ENCODE data around the gene REEP1. TPM values are rescaled to one million over a fixed set of nuclear protein-coding genes. Genes with fewer than 3 reads are reported as not detected.

REEP1 gene
- polyA plus RNA-seq, 1 donor (not counting 4 experiments of a cell fraction or from before 2014, with no cell fraction given) = 0.30 TPM

DNA sequence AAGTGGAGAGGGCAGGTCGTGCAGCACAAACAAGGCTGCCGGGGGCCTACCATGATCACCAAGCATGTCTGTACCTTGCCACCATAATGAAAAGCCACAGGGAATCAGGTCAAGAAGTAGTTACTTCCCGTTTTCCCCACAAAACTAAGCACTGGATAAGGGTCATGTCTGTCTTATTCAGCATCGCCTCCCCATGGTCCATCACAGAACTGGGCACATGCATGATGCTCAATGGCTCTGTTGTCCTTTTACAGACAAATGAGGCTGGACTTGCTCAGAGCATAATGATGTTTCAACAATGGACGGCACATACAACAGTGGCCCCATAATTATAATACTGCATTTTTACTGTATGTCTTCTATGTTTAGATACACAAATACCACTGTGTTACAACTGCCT is 27.5 kb downstream of the REEP1 start:
- FAIRE-seq = no peak

GRCh38 chr2:86308984-86309695 is 28.3 kb downstream of the REEP1 start:
- Histone ChIP-seq H3K4me2 (ENCODE audit: control insufficient read depth, extremely low read depth, insufficient read depth, low read depth, low read length) (no peak overlapping the region), H3K4me3 (ENCODE audit: control insufficient read depth in 2 of 3, extremely low read depth in 1 of 3, insufficient read depth in 2 of 3, low read depth in 1 of 3, low read length in 3 of 3) (no peak overlapping the region), H3K79me2 (ENCODE audit: control insufficient read depth, insufficient read depth, low read length) (no peaks in the 10 kb centered on the region), H3K9ac (ENCODE audit: control insufficient read depth, extremely low read depth, insufficient read depth, low read length) (no peak overlapping the region), H3K36me3 (ENCODE audit: control insufficient read depth in 2 of 2, extremely low read depth in 1 of 2, insufficient read depth in 2 of 2, low read length in 2 of 2) (no peaks in the 10 kb centered on the region), H3K27me3 (ENCODE audit: control insufficient read depth, extremely low read depth, insufficient read depth, low read length) (peaks cover 15% of the 10 kb centered on the region), H3K9me1 (ENCODE audit: control insufficient read depth, extremely low read depth, insufficient read depth, low read length) (no peaks in the 10 kb centered on the region), H3K9me3 (ENCODE audit: control insufficient read depth, low read depth, low read length) (no peaks in the 10 kb centered on the region), H3K4me1 (ENCODE audit: control insufficient read depth, extremely low read depth, insufficient read depth, low read length) (no peaks in the 10 kb centered on the region), H3K27ac (ENCODE audit: control insufficient read depth, insufficient read depth, low read length) (no peak overlapping the region), H2AFZ (ENCODE audit: control insufficient read depth, low read length) (no peak overlapping the region), H4K20me1 (ENCODE audit: control insufficient read depth, extremely low read depth, insufficient read depth, low read length) (no peaks in the 10 kb centered on the region)
- DNase-seq (ENCODE audit: low read depth, low spot score) = no peak
- TF ChIP-seq, protein P1, sequence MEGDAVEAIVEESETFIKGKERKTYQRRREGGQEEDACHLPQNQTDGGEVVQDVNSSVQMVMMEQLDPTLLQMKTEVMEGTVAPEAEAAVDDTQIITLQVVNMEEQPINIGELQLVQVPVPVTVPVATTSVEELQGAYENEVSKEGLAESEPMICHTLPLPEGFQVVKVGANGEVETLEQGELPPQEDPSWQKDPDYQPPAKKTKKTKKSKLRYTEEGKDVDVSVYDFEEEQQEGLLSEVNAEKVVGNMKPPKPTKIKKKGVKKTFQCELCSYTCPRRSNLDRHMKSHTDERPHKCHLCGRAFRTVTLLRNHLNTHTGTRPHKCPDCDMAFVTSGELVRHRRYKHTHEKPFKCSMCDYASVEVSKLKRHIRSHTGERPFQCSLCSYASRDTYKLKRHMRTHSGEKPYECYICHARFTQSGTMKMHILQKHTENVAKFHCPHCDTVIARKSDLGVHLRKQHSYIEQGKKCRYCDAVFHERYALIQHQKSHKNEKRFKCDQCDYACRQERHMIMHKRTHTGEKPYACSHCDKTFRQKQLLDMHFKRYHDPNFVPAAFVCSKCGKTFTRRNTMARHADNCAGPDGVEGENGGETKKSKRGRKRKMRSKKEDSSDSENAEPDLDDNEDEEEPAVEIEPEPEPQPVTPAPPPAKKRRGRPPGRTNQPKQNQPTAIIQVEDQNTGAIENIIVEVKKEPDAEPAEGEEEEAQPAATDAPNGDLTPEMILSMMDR (optimal IDR thresholded peaks at IDR 0.05 in 1 of 3, IDR thresholded peaks at IDR 0.05 in 1 of 3, conservative IDR thresholded peaks at IDR 0.05 in 1 of 3; ENCODE audit: extremely low read depth in 1 of 3, insufficient read depth in 2 of 3, low read length in 3 of 3) = no peak
- TF ChIP-seq EZH2 (IDR thresholded peaks at IDR 0.05; ENCODE audit: low read length) = no peak
- dilution Hi-C loops (cut with MboI; ENCODE audit: extremely low pct_ligation_motif_present, low sequenced_read_pairs) = no loop called here
- FAIRE-seq = no peak

More for the DNA sequence above, 27.5 kb downstream of the REEP1 start:
- dilution Hi-C loops (cut with MboI; ENCODE audit: extremely low pct_ligation_motif_present, low sequenced_read_pairs) = no loop called here
- Histone ChIP-seq H3K4me1 (ENCODE audit: control insufficient read depth, extremely low read depth, insufficient read depth, low read length) (no peaks in the 10 kb centered on the region), H3K79me2 (ENCODE audit: control insufficient read depth, insufficient read depth, low read length) (no peaks in the 10 kb centered on the region), H3K27me3 (ENCODE audit: control insufficient read depth, extremely low read depth, insufficient read depth, low read length) (peaks cover 9% of the 10 kb centered on the region), H3K36me3 (ENCODE audit: control insufficient read depth in 2 of 2, extremely low read depth in 1 of 2, insufficient read depth in 2 of 2, low read length in 2 of 2) (no peaks in the 10 kb centered on the region), H3K4me3 (ENCODE audit: control insufficient read depth in 2 of 3, extremely low read depth in 1 of 3, insufficient read depth in 2 of 3, low read depth in 1 of 3, low read length in 3 of 3) (no peak overlapping the region), H3K4me2 (ENCODE audit: control insufficient read depth, extremely low read depth, insufficient read depth, low read depth, low read length) (no peak overlapping the region), H3K27ac (ENCODE audit: control insufficient read depth, insufficient read depth, low read length) (no peak overlapping the region), H3K9ac (ENCODE audit: control insufficient read depth, extremely low read depth, insufficient read depth, low read length) (no peak overlapping the region), H3K9me3 (ENCODE audit: control insufficient read depth, low read depth, low read length) (no peaks in the 10 kb centered on the region), H3K9me1 (ENCODE audit: control insufficient read depth, extremely low read depth, insufficient read depth, low read length) (no peaks in the 10 kb centered on the region), H4K20me1 (ENCODE audit: control insufficient read depth, extremely low read depth, insufficient read depth, low read length) (no peaks in the 10 kb centered on the region), H2AFZ (ENCODE audit: control insufficient read depth, low read length) (no peak overlapping the region)
- no peak for DNase-seq (ENCODE audit: low read depth, low spot score)
- TF ChIP-seq, protein P1 (optimal IDR thresholded peaks at IDR 0.05 in 1 of 3, IDR thresholded peaks at IDR 0.05 in 1 of 3, conservative IDR thresholded peaks at IDR 0.05 in 1 of 3; ENCODE audit: extremely low read depth in 1 of 3, insufficient read depth in 2 of 3, low read length in 3 of 3) = no peak
- TF ChIP-seq EZH2 (IDR thresholded peaks at IDR 0.05; ENCODE audit: low read length) = no peak

Measured in keratinocyte (primary cell).